HPDE6-E6E7 (cell line): ENCODE data around the gene TC2N.
"Not testable (repeated sequence)": the region's sequence is repeated elsewhere in the genome, so short reads cannot be mapped to it uniquely, and the experiment has no call there.

Experiments used
- DNase-seq: peaks from one replicate; pipeline ENCODE4 v3.0.0; 2011; ENCODE audit warnings: missing footprints; ENCODE audit errors: extremely low spot score

The TC2N gene

DNA sequence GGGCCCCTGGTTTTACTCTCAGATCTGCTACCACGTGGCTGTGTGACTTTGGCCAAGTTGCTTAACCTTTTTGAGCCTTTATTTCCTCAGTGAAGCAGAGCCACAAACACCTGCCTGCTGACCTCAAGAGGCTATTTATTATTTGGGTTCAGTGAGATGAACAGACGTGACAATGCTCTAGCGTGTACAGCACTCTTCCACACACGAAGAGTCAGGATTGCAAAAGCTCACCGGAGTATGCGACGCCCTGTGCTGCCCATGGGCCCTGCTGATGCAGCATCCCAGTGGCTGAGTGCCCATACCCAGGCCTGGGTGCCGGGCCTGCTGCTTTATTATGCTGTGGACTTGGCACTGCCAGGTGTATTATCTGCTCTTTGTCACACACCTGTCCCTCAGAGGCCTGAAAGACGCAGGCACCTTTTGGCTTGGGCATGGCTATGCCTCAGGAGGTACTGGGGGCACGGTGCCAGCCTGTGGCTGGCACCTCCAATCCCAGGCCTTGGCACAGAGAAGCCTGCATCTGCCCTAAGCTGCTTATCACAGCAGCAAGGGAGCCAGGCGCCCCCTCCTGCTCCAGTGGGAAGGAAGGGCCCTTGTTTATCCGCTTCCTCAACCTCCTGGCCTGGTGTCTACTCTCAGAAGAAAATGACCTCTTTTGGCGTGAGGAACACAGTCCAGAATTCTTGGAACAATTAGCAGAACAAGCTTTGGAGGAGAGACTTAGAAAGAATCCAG lies 22.3 kb upstream of the TC2N start:
- no peak for DNase-seq

GRCh38 chr14:91888641-91889476 lies 21.5 kb upstream of the TC2N start:
- DNase-seq = no peak

GRCh38 chr14:91886961-91887360 lies 19.6 kb upstream of the TC2N start:
- DNase-seq = no peak

DNA sequence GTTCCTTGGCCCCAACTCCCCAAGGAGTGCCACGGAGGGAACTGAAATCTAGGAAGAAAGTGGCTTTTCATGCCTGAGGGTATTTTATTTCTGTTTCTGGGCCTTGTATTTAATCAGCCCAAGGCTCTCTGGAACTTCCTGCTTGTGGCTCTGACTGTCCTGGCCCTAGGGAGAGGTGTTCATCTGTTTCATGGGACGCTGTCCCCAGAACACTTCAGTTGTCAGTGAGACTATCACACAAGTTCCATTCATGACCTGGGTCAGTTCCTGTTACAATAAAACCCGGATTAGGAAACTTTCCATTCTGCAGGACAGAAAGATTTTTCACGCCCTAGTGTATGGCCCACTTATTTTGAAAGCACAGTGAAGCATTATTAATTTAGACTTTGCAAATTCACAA lies 18.5 kb upstream of the TC2N start:
- no peak for DNase-seq

DNA sequence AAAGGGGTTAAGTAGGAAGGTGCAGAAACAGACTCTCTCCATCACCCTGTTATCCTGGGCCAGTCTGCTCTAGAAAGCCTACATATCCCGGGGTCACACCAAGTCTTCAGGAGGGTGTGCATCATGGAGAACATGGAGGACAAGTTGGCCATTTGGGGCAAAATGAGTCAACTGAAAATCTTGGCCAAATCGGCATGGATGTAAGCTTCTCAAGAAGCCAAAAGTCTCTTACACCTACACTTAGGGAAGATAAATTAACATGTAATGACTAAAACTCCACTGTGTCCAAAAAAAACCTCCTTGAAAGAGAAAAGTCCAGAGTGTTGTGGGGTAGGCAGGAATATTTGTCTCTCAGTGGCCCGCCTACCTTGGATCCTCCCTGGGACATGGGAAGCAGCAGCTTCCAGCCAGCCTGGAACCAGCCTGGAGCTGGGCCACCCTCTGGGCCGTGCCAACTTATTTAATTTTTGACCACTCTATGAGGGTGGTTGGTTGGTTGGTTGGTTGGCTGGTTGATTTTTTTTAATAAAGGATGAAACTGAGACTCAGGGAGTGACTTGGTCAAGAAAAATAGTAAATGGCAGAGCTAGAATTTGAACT lies 17.9 kb upstream of the TC2N start:
- DNase-seq = no peak

GRCh38 chr14:91884664-91885063 lies 17.3 kb upstream of the TC2N start:
- DNase-seq = no peak

GRCh38 chr14:91883753-91884152 lies 16.4 kb upstream of the TC2N start:
- DNase-seq = no peak

DNA sequence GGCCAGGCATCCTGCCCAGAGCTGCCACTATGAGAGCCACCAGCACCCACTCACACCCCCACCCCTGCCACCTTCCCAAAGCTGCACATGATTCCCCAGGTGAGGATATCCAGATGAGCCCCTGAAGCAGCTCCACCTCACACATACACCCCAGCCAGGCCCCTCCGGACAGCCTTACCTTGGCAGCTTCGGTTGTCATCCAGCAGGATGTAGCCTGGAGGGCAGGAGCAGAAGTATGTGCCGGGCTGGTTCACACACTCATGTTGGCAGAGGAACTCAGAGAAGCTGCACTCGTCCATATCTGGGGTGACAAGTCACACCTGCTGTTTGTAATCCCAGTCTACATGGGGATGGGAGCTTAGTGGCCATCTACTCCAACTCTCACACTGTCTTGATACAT lies 15.4 kb upstream of the TC2N start:
- DNase-seq = no peak

GRCh38 chr14:91882369-91882768 lies 15.0 kb upstream of the TC2N start:
- no peak for DNase-seq

GRCh38 chr14:91879196-91879595 lies 11.9 kb upstream of the TC2N start:
- no peak for DNase-seq

DNA sequence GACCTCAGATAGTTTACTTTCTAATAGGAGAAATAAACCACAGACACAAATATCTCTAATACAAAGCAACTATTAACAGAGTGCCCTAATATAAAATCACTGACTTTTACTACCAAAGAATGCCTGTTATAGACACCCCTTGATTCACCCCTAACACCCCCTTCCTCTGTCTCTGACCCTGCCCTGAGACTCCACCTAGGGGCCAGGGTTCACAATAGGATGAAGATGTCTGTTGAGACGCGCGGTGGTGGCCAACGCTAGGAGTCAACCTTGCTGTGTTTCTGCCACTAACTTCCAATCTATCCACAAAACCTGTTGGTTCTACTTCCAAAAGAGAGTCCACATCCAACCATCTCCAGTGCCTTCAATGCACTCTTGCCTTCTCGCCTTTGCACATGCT lies 10.9 kb upstream of the TC2N start:
- DNase-seq = no peak

DNA sequence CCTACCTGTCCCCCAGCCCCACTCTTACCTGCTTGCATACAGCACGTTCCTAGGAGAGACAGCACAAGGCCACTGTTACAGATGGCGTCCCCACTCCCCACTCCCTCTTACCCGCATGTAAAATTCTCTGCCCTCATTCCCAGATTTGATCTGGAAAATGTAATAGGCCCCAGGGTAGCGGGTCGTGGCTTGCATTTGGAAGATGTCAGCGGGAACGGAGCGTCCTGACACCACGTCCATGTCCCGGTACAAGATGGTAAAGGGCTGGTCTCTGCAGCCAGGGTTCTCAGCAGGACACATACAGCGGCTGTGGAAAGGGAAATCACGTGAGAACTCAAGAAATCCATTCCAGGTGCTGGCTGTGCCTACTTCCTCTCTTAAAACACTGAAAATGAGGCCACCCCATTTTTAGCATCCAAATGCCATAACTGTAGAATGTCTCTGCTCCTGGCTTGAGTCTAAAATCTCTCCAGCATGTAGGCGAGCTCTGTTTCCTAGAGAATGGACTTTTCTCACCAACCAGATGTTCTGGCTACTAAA lies 10.1 kb upstream of the TC2N start:
- DNase-seq = no peak

GRCh38 chr14:91876492-91876891 lies 9.2 kb upstream of the TC2N start:
- DNase-seq = no peak

DNA sequence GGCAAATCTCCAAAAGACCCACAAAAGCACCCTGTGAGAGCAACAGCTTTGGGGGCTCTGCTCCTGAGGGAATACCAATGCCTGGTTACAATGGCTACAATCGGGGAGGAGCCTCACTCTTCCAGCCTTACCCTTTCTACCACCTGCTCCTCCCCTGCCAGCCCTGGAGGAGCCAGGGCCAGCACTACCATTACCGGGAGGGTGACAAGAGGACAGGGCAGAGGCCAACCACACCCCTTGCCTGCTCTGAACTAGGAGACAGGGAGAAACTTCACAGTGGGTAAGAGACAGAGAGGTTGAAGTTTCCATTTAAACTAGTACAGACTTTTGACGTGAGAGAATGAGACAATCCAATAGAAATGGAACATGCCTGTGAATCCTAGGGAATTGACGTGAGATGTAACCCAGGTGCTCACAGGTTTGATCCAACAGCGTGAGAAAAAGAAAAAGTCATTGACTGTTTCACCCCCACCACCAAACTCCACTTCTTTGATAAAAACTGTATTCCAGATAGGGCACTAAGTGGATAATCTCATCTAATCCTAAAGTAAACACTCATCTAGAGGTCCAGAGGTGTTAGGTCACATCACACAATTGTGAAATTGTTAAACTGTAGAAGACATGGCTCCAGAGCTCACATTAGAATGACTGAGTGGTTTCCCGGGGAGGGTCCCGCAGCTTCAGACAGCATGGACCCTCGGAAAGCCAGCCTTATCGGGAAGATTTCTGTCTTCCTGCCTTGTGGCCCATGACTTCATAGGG lies 8.4 kb upstream of the TC2N start:
- no peak for DNase-seq

GRCh38 chr14:91873471-91874415 lies 6.4 kb upstream of the TC2N start:
- DNase-seq = no peak

DNA sequence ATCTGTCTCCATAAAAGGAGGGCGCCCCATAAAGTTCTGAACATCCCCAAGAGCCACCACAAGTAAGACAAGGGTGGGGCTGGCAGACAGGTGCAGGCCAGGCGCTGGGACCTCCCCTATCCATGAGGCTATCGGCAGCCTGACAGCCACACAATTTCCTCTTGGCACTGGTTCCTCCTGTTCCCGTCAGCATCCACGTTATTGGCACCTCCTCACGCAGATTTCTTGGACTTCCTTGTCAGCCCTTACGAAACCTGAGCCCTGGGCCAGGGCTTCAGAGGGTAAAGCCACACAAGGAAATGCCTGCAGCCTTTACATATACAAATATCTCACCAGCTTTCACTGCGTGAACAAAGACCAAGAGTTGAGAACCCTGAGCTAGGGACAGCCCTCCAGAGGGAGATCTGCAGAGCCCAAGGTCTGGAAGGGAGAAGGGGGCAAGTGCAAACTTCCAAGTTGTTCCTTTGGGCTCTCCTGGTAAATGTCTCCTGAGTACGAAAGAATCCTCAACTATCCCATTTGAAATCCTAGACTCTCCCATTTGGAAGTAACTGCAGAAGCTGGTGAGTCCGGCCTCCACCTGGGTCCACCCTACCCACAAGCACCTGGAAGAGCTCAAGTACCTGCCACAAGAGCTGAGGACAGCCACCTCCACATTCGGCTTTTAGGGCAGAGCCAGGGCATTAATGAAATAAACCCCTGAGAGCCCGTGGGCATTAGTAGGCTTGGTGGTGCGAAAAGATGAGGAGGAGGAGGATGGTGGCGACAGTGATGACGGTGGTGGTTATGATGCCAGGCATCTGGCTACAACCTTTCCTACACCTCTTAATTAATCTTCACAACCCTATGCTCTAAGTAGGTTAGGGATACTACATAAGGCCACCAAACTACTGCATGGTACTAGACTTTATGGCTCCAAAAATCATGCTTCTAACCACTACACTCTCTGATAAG lies 5.5 kb upstream of the TC2N start:
- DNase-seq = peak; percentile 57

- no peak for DNase-seq
Measured at GRCh38 chr14:91872011-91872501, 4.7 kb upstream of the TC2N start.

GRCh38 chr14:91871401-91871800 lies 4.1 kb upstream of the TC2N start:
- DNase-seq = not testable (repeated sequence)

DNA sequence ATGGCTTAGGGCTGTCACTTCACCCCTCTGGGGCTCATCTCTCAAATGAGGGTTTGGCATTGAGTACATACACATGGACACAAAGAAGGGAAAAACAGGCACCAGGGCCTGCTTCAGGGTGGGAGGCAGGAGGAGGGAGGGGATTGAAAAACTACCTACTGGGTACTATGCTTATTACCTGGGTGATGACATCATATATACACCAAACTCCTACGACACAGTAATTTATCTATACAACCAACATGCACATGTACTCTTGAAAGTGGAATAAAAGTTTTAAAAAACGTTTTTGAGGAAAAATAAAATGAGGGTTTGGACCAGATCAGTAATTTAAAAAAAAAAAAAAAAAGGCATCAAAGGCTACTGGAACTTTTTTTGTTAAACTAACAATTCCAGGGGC lies 3.6 kb upstream of the TC2N start:
- no peak for DNase-seq
